Transverse colon (tissue), 4 donors: Measurements from ENCODE around the gene ZNF786.

Experiments used
- POLR2A ChIP-seq: fragments of 450-650 bp; IDR thresholded peaks from one replicate; pipeline ENCODE4 v1.6.1; 2016; ENCODE audit warnings: antibody characterized with exemption, mild to moderate bottlenecking, moderate library complexity
- POLR2AphosphoS5 ChIP-seq, 3 donors: sonication (generic); formaldehyde crosslinking; IDR thresholded peaks; one replicate each; pipeline ENCODE4 v1.6.1; 2016; ENCODE audit warnings: antibody characterized with exemption in 3 of 3
- TF ChIP-seq, protein P1 (sequence below), 5 experiments: fragments of 200-600 bp in 3 of 5; fragments of 450-650 bp in 2 of 5; sonication (generic) in 3 of 5; IDR thresholded peaks; 1 replicate in 2 of 5; 2 replicates in 3 of 5; pipeline ENCODE4 v1.5.1; 2016 to 2017; ENCODE audit warnings: antibody characterized with exemption in 5 of 5, inconsistent platforms in 3 of 5, mild to moderate bottlenecking in 2 of 5, moderate library complexity in 1 of 5

- TF ChIP-seq POLR2A (no peak), POLR2AphosphoS5 (IDR thresholded peaks at IDR 0.05) (no peak)
- TF ChIP-seq, protein P1, sequence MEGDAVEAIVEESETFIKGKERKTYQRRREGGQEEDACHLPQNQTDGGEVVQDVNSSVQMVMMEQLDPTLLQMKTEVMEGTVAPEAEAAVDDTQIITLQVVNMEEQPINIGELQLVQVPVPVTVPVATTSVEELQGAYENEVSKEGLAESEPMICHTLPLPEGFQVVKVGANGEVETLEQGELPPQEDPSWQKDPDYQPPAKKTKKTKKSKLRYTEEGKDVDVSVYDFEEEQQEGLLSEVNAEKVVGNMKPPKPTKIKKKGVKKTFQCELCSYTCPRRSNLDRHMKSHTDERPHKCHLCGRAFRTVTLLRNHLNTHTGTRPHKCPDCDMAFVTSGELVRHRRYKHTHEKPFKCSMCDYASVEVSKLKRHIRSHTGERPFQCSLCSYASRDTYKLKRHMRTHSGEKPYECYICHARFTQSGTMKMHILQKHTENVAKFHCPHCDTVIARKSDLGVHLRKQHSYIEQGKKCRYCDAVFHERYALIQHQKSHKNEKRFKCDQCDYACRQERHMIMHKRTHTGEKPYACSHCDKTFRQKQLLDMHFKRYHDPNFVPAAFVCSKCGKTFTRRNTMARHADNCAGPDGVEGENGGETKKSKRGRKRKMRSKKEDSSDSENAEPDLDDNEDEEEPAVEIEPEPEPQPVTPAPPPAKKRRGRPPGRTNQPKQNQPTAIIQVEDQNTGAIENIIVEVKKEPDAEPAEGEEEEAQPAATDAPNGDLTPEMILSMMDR (IDR thresholded peaks at IDR 0.05) = no peak
These were observed 18.1 kb downstream of the ZNF786 start for GRCh38 chr7:149072438-149072775.
